Neural progenitor cell (in vitro differentiated cells): ENCODE measurements around the gene ITPK1.

ENCODE experiments used
- EZH2 ChIP-seq: fragments of 200-600 bp; sonication (generic); IDR thresholded peaks from 2 replicates; pipeline ENCODE4 v1.6.1; 2017; ENCODE audit warnings: antibody characterized with exemption, mild to moderate bottlenecking, moderate library complexity
- EZH2phosphoT487 ChIP-seq: fragments of 200-600 bp; sonication (generic); IDR thresholded peaks from 2 replicates; pipeline ENCODE4 v1.6.1; 2017; ENCODE audit warnings: antibody characterized with exemption
- TF ChIP-seq, protein P1 (sequence below): fragments of 200-600 bp; sonication (generic); IDR thresholded peaks from 2 replicates; pipeline ENCODE4 v1.5.1; 2017; ENCODE audit warnings: antibody characterized with exemption, mild to moderate bottlenecking

DNA sequence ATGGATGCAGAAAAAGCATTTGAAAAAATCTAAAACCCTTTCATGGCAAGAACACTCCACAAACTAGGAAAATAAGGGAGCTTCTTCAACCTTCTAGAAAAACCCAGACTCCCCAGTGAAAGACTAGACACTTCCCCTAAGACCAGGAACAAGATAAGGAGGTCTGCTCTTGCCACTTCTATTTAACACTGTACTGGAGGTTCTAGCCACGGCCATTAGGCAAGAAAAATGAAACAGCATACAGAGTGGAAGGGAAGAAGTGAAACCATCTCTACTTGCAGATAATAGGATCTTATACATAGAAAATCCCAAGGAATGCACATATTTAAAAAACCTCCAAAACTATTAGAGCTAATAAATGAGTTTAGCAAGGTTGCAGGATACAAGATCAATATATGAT is 150.4 kb downstream of the ITPK1 start:
- TF ChIP-seq, protein P1, sequence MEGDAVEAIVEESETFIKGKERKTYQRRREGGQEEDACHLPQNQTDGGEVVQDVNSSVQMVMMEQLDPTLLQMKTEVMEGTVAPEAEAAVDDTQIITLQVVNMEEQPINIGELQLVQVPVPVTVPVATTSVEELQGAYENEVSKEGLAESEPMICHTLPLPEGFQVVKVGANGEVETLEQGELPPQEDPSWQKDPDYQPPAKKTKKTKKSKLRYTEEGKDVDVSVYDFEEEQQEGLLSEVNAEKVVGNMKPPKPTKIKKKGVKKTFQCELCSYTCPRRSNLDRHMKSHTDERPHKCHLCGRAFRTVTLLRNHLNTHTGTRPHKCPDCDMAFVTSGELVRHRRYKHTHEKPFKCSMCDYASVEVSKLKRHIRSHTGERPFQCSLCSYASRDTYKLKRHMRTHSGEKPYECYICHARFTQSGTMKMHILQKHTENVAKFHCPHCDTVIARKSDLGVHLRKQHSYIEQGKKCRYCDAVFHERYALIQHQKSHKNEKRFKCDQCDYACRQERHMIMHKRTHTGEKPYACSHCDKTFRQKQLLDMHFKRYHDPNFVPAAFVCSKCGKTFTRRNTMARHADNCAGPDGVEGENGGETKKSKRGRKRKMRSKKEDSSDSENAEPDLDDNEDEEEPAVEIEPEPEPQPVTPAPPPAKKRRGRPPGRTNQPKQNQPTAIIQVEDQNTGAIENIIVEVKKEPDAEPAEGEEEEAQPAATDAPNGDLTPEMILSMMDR = no peak
- TF ChIP-seq EZH2phosphoT487 (no peak), EZH2 (no peak)
